IPS-18c (cell line): Measurements from ENCODE around the gene ABCC4.

Experiments
- H3K4me3 ChIP-seq: 2 replicates; pipeline ENCODE4 v1.7.0; 2013; ENCODE audit warnings: low read depth, mild to moderate bottlenecking, low read length, moderate library complexity; ENCODE audit not compliant: insufficient read depth
- H3K9me3 ChIP-seq: one replicate; pipeline ENCODE4 v1.6.1; 2013; ENCODE audit warnings: mild to moderate bottlenecking, low read length, moderate library complexity; ENCODE audit not compliant: control insufficient read depth, insufficient read depth

ABCC4 gene

DNA sequence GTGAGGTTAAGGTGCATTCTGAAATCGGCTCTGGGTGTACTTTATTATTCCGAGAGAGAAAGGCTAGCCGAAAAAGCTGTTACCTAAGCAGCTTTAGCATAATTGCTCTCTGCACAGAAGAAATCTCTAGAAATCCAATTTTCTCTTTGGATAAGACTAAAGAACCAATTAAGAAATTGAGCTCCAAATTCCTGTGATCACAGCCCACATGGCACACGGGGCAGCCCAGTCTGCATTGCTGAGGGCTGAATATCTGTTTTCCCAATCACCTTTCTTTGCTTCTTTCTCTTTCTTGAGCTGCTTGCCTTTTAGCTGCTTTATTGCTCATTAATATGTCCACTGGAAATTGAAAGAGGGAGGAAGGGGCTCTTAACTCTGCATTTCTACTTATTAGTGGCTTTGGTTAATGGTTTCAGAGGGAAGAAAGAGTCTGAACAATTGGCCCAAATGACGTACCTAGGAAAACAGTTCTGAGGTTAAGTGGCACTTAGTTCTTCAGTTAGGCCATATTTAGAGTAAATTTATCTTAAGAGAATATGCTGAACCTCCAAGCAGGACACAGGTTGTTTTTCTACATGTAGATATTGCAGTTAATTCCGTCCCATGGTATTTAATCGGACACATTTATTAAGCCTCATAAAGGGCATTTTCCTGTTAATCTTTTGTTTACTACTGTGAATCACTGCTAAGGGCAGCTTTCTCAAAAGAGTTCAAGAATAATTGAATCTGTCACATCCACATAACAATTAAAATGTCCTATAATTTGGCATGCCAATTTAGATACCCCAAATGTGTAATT is 265.7 kb downstream of the ABCC4 start:
- no peaks in the 10 kb centered on the region for H3K9me3 ChIP-seq
- no peak overlapping the region for H3K4me3 ChIP-seq

DNA sequence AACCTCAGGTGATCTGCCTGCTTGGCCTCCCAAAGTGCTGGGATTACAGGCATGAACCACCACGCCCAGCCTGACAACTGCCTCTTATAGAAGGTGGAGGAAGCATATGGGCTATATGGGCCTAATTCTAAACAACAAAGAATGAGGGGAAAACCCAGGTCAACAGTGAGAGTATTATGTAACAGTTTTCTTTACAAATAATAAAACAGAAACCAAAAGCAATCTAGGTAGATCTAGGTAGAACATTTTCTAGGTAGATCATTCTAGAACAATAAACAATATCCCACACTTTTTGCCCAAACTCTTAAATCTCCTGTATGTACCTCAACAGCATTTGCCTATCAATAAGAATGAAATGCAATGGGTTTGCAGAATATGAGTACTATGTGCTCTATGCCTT is 267.4 kb downstream of the ABCC4 start:
- Histone ChIP-seq H3K4me3 (no peak overlapping the region), H3K9me3 (no peaks in the 10 kb centered on the region)

DNA sequence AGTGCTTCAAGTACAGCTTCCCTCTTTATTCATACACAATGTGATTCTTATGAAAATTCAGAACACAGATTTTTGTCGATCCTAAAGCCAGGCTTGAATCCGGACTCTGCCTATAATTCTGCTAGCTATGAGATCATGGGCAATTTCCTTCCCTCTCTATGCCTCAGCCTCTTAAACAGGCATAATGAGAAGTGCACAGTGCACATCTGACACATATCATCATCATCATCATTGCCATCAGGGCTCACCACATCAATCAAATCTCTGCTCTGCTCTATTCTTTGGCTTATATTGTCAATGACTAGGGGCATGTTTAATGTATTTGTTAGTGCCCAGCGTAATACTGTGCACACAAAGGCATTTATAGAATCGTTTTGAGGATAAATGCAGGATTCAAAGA is 269.1 kb downstream of the ABCC4 start:
- Histone ChIP-seq H3K4me3 (no peak overlapping the region), H3K9me3 (no peaks in the 10 kb centered on the region)

DNA sequence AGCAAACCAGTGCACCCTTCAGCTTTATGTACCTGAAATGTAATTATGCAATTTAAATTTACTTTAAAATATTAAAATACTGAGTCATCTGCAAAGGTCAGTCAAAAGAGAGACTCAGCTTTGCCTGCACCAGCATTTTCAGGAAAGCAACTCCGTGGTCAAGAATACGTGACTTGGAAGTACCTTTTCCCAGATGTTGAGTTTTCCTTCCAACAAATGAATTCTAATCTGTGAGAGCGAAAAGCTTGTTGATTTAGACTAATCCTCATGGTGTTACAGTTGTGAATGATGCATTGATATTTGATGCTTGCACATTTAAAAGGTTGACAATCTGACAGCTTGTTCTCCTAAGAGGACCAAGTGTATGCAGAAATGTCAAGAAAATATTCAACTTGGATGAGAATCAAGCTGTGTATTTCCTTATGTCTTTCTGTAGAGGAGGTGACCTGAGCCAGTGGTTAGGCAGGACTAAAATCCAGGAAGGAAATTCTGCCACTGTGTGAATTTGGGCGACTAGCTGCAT is 270.4 kb downstream of the ABCC4 start:
- no peaks in the 10 kb centered on the region for H3K9me3 ChIP-seq
- H3K4me3 ChIP-seq = no peak overlapping the region

DNA sequence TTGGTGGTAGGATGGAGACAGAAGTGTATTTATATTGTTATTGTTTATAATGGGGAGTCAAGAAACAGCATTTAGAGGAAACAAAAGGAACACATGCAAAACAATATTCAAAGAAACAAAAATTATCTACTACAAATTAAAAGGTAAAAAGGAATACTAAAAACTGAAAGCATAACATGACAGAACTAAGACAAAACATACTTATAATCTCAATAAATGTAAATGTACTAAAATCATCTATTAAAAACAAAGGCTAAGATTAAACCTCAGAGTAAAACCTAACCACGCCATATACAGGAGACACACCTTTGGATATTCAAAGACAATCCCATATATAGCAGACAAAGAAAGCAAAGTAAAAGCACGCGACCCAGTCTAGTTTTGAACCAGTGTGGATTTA is 273.6 kb downstream of the ABCC4 start:
- no peak overlapping the region for H3K4me3 ChIP-seq
- no peaks in the 10 kb centered on the region for H3K9me3 ChIP-seq

DNA sequence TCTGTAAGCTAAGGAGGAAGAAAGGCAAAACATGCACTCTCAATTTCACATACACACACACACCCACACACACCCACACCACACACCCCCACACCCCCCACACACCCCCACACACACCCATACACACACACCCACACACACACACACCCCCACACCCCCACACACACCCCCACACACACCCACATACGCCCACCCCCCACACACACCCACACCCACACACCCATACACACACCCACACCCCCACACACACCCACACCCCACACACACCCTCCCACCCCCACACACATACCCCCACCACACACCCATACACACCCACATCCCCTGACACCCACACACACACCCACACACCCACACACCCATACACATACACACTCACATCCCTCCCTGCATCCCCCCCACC is 276.1 kb downstream of the ABCC4 start:
- Histone ChIP-seq H3K9me3 (no peaks in the 10 kb centered on the region), H3K4me3 (no peak overlapping the region)

DNA sequence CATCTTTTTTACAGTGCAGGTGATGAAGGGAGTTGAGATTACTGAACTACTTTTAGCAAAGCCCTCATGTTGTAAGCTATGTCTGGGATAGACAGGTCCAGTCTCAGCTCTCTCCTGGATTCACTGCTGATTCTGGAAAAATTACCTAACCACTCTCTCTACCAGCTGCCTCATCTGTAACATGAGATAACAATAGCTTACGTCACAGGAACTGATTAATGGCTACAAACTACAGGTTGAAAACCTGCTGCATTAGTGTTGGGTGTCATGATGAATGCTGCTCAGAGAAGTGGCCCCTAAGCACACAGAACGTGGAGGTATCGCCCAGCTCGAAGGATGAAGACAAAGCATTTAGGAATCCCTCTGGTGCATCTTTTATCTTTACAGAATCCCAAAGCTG is 277.8 kb downstream of the ABCC4 start:
- no peaks in the 10 kb centered on the region for H3K9me3 ChIP-seq
- H3K4me3 ChIP-seq = no peak overlapping the region

DNA sequence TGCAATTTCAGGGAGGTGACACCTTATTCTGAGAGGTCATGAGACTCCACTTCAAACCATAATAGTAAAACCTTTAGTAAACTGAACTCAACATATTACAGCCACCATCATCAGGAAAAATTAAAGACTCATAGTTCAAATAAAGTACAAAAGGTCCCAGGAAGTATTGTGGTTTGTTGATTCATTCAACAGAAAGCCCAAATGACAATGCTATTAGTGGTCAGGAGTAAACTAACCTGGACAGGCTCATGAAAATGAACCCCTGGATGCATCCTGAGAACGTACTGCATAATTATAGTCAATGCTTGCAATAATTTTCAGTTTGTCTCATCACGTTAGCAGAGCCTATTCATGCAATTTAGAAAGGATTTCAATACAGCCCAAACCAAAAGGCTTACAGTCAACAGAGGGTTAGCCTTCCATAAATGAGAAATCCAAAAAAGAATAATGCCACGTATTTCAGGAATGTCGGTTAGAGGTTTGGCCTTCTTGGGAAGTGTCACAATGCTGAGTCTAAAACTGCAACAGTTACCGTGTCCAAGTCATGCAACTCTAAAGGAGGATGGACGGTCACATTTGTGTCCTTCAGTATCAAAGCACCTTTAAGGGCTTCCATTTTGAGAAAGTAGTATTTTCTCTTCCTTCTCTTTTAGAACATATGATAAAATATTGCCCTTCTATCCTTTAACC is 280.8 kb downstream of the ABCC4 start:
- no peaks in the 10 kb centered on the region for H3K9me3 ChIP-seq
- no peak overlapping the region for H3K4me3 ChIP-seq

DNA sequence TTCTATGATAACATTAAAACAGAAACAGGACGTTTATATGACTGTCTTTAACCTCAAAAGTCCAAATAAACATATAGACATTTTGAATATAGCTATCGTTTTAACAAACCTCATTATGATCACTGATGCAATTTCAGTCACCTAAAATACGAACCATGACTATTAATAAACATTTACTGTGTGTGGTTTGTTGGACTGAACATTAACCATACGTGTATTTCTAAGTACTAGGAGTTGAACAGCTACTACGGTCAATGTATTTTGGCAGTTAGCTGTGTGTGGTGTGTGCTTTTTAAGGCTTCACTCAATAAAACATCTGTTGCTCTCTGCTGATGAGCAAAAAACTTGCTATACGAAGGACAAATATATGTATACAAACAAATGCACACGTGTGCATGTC is 281.4 kb downstream of the ABCC4 start:
- no peaks in the 10 kb centered on the region for H3K9me3 ChIP-seq
- no peak overlapping the region for H3K4me3 ChIP-seq

DNA sequence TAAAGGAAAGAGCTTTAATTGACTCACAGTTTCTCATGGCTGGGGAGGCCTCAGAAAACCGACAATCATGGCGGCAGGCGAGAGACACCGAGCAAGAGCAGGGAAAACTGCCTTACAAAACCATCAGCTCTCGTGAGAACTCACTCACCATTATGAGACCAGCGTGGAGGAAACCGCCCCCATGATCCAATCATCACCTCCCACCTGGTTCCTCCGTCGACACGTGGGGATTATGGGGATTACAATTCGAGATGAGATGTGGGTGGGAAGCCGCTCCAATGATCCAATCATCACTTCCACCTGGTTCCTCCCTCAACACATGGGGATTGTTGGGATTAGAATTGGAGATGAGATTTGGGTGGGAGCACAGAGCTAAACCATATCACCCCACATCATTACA is 293.9 kb downstream of the ABCC4 start:
- no peaks in the 10 kb centered on the region for H3K9me3 ChIP-seq
- H3K4me3 ChIP-seq = no peak overlapping the region

DNA sequence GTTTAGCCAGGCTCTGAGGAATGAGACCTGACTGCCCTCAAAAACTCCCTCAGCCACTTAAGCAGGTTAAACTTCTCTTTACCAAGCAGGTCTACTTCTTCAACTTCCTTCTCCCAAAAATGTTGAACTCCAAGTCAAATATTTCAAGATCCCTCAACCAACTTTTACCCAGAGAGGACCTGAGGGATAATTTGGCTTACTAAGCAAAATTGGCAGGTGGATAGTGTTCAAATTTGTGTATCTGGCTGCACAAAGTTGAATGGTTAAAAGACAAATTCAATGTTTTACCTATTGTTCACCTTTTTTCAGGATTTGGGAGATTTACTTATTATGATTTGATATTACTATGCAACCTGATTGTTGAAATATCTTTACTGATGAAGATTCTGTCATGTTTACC is 296.0 kb downstream of the ABCC4 start:
- Histone ChIP-seq H3K9me3 (peaks cover 2% of the 10 kb centered on the region), H3K4me3 (no peak overlapping the region)

DNA sequence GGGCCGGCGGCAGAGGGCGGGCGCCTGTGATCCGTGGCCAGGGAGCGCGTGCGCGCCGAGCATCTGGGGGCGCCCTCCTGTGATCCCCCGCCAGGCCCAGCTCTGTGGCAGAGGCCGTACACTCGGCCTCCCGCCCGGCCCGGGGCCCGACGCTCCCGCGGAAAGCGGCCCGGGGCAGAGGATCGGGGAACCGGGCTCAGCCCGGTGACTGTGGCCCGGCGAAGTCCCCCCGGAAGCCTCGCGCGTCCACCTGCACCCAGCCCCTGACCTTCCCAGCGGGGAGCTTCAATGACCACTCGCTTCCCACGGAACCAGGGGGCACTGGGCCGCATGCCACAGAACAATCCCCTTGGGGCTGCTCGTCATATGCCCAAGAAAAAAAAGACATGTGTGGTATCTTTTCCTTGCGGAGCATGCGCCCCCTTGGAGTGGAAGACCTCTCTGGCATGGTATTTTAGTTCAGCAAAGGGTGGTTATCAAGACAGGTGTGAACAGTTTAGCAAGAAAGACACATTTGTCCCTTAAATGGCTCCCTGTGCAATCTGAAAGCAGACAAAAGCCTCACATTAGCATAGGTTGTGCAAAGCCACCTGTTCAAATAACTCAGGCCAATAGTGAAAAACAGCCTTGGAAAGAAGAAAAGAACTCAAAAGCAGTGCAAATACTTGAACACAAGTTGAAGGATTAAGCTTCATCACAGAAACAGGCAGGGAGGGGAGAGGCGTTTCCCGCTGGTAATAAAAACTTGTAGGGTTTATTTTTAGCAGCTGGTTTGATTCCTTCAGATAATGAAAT is 298.0 kb downstream of the ABCC4 start:
- H3K9me3 ChIP-seq = peaks cover 2% of the 10 kb centered on the region
- H3K4me3 ChIP-seq = peak overlapping the region; percentile 41; the same call in 1 of the 2 replicates

DNA sequence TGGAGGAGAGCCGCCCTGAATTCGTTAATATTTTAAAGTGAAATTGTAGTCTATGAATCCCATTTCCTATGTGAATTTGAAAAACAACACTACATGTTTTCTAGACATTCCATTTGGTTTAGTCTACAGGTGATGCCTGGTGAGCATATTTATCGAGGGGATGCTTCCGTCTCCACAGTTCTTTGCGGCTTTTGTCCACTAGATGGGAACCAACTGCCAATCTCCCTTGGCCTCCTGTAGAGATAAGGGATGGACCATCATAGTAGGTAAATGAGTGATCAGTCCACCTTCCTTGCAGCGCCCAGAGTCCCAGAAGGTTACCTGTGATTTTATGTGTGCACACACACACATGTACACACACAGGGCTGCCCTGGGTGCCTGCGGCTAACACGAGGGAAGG is 299.1 kb downstream of the ABCC4 start:
- H3K9me3 ChIP-seq = peaks cover 2% of the 10 kb centered on the region
- H3K4me3 ChIP-seq = no peak overlapping the region

DNA sequence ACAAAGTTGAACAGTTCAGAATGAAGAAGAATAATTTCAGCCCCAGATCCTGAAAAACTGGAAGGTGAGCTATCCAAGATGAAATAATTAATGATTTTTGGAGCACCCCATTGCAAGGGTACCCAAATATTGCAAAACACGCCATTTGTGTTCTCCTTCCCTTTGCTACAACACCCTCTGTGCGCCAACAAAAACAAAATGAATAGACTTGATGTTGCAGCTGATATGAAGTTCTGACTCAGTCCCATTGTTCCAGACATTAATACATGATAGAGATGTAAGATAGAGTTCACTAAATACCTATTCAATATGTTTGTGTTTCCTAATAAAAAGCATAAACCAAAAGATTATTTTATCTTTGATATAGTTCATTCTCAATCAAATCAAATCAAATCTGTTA is 301.4 kb downstream of the ABCC4 start:
- Histone ChIP-seq H3K9me3 (peaks cover 2% of the 10 kb centered on the region), H3K4me3 (no peak overlapping the region)

DNA sequence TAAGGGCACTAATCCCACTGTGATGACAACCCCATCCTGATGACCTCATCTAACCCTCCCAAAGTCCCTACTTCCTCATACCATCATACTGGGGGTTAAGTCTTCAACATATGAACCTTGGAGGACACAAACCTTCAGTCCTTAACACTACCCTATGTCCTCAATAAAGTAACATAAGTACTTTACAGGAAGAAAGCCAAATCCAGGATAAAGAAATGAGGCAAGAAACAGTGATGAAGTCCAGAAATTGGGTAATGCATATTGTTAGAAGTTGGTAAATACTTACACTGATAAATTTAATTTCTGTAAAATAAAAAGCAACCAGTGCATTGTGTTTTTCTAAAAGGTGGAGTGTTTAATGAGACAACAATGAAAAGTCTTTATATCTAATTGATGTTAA is 304.1 kb downstream of the ABCC4 start:
- Histone ChIP-seq H3K4me3 (no peak overlapping the region), H3K9me3 (peaks cover under 1% of the 10 kb centered on the region)

DNA sequence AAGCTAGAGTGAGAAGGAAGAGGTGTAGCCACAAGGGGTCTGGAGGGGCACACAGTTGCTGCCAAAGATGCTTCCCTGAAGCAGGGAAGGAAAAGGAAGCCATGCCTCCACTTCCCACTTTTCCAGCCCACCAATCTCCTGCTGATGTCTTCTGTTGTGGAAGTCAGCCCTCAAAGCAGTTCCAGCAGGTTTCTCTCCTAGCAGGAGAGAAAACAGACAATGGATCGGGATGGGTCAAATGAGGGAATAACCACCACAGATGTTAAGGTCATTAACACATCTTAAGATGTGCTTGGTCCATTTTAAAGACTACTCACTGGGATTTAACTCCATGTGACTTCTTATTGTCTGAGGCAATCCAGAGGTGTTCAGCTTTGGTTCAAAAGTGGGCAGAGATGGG is 304.8 kb downstream of the ABCC4 start:
- Histone ChIP-seq H3K9me3 (no peaks in the 10 kb centered on the region), H3K4me3 (no peak overlapping the region)

DNA sequence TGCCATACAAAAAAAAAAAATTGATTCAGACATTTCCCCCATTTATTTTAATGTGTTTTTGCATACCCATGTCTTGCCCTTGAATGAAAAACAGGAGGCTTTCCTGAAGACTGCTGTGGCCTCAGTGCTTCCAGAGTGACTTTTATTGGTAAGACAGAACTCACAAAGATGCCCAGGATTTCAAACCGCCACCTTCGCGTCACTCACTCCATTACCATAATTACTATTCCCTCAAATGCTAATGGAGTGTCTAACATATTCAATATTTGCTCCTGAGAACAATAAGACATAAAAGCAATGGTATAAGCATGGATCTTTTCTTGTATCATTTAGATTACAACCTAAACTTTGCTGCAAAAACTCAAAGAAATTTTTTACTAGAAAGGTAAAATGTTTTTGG is 306.7 kb downstream of the ABCC4 start:
- Histone ChIP-seq H3K9me3 (peaks cover 2% of the 10 kb centered on the region), H3K4me3 (no peak overlapping the region)

DNA sequence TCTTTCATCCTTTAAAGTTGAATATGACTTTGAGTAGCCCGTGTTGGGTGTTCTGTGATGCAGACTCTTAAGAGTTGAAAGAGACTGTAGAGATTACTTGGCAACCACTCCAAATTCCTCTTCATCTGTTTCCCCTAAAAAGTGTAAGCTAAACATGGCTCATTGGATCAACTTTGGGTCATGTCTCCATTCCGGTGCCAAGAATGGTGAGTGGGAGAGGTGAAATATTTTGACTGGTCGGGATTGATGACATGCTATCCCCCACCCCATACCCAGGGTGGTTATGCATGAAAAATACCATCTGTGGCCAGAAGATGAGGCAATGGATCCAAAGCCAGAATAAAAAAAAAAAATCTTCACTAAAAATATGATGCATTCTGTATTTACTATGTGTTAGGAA is 307.6 kb downstream of the ABCC4 start:
- Histone ChIP-seq H3K9me3 (peaks cover 2% of the 10 kb centered on the region), H3K4me3 (no peak overlapping the region)
